HG03354 (cell line): ENCODE measurements around the gene PNPLA7.
"Not testable (repeated sequence)": the region's sequence is repeated elsewhere in the genome, so short reads cannot be mapped to it uniquely, and the experiment has no call there.

Source experiments
- ATAC-seq: cut with Tn5 transposase; IDR thresholded peaks from one replicate; pipeline ENCODE4 v1.9.1; 2021; ENCODE audit warnings: mild to moderate bottlenecking; ENCODE audit not compliant: unreplicated experiment, poor library complexity, severe bottlenecking

PNPLA7 gene

DNA sequence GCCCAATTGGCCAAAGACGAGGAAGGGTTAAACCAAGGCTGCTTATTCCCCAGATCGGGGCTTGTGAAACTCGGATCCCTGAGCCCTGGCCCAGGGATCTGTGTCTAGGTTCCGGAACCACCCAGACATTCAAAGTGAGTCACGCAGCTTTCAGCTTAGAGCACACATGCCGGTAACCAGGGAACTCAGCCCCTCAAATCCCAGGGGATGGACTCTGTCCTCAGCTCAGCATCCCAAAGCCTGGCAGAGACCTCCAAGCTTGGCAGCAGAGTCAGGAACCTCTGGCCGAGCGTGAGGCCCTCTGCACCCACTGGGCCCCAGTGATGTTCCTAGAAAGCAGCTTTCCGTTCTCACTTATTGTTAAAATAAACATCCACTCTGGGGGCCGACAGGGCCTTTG is 5.1 kb downstream of the PNPLA7 start:
- no peak for ATAC-seq

DNA sequence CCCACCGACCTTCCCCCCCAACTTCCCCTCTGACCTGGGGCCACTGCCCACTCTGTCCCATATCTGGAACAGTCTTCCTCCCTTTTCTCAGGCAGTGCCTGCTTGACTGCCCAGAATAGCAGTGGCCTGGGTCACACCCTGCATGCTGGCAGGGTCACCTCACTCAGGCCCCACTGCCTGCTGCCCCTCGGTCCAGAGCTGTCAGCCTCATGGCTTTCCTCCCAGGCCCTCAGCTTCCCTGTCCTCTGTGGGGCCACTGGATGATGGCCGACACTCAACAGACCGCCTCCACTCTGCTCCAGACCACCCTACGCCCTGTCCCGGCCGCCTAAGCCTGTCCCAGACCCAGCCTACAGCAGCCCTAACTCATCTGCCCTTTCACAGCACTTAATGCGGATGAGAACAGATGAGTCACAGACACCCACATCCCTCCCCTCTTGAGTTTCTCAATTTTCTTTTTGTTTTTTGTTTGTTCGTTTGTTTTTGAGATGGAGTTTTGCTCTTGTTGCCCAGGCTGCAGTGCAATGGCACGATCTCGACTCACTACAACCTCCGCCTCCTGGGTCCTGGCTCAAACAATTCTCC is 5.9 kb downstream of the PNPLA7 start:
- ATAC-seq, result no peak

DNA sequence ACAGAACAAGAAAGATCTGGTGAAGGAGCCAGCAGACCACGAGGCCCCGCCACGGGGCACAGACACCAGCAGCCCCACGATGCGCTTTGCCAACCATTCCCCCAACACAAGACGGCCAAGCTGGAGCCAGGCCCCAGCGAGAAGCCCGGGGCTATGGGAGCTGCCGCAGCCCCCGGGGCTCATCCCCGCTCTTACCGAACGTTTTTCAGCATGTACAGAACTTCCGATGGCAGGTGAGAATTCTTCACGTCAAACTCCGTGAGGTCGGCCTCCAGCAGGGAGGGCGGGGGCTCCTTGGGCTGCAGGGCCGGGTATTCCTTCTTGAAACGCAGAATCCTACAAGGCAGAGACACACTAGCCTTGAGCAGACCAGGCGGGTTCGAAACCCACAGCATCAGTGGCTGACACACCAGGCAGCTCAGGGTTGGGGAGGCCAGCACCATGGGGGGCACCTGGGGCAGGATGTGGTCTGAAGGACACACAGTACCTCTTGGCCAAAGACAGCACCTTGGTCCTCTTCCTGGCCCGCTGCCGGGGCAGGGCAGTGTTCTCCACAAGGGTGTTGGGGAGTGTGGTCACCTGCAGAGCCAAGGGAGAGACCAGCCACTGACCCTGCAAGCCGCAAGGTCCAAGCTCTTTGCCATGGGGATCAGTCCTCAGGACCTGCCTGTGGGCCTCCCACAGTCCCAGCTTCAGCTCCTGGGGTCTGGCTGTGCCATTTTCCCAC is 6.8 kb downstream of the PNPLA7 start:
- no peak for ATAC-seq

DNA sequence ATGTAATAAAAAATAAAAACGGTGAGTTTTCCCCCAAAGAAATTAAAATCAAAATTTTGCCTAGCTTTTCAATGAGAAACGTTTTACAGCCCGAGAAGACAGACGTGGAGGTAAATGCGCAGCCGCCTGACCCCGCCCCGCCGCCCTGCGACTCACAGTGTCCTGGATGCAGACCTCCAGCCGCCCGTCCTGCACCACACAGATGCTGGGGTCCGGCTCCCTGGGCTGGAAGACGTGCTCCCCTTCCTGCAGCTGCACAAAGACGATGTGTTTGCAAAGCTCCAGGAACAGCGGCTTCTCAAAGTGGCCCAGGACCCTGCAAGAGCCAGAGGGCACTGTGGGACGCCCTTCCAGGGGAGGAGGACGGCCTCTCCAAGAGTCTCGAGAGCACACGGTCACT is 7.7 kb downstream of the PNPLA7 start:
- ATAC-seq, result no peak

DNA sequence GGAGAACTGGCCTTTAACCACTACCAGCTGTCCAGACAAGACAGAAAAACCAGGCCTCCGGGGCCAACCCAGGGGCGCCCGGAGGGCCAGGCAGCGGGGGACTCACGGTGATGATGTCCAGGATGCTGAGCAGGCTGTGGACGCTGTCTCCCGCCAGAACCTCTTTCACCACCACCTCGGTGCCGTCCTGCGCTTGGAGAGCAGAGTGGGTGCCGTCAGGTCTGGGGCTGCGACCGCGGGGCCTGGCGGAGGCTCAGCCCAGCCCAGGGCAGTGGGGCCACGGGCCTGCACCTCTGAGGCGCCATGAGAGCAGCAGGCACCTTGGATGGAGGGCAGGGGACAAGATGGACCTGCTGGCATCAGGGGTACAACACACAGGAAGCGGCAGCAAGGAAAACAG is 9.7 kb downstream of the PNPLA7 start:
- ATAC-seq, result no peak

DNA sequence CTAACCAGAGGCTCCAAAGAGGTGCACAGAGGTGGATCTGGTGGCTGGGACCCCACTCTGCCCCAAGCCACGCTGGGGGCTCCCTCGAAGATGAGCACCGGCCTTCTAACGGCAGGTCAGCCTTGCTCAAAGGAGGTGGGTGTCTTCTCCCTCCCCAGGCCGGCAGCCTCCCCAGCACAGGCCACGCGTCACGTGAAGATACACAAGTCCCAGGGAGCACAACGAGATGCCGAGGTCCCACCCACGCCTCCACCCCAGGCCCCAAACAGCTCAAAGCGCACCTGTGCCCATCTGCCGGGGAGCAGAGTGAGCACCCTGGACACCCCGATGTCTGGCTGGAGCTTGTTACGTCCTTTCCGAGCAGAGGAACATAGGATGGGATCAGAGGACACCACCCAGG is 12.1 kb downstream of the PNPLA7 start:
- ATAC-seq, result no peak

DNA sequence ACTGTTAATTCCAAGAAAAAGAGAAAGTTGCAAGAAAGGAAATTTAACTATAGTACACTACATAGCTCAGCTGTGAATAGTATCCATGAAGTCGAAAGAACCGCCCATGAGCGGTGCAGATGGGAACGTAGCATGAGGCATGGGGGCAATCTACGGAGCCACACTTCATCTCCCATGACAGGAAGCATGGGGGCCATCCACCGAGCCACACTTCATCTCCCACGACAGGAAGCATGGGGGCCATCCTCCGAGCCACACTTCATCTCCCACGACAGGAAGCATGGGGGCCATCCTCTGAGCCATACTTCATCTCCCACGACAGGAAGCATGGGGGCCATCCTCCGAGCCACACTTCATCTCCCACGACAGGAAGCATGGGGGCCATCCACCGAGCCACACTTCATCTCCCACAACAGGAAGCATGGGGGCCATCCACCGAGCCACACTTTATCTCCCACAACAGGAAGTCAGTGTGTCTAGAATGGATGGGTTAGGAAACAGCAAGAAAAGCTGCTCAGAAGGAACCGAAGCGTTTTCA is 13.5 kb downstream of the PNPLA7 start:
- not testable (repeated sequence) for ATAC-seq

DNA sequence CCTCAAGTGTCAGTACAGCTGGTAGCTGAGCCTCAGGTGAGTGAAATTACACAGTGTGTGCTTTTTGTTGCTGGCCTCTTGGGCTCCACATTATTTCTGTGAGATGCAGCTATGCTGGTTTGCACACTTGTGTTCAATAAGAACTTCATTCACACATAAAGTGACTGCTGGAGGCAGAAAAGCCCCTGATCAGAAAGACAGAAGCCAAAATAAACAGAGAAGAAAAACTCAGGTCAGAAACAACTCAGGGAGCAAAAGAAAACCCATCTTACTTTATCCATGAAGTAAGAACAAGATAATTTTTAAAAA is 15.1 kb downstream of the PNPLA7 start:
- no peak for ATAC-seq

DNA sequence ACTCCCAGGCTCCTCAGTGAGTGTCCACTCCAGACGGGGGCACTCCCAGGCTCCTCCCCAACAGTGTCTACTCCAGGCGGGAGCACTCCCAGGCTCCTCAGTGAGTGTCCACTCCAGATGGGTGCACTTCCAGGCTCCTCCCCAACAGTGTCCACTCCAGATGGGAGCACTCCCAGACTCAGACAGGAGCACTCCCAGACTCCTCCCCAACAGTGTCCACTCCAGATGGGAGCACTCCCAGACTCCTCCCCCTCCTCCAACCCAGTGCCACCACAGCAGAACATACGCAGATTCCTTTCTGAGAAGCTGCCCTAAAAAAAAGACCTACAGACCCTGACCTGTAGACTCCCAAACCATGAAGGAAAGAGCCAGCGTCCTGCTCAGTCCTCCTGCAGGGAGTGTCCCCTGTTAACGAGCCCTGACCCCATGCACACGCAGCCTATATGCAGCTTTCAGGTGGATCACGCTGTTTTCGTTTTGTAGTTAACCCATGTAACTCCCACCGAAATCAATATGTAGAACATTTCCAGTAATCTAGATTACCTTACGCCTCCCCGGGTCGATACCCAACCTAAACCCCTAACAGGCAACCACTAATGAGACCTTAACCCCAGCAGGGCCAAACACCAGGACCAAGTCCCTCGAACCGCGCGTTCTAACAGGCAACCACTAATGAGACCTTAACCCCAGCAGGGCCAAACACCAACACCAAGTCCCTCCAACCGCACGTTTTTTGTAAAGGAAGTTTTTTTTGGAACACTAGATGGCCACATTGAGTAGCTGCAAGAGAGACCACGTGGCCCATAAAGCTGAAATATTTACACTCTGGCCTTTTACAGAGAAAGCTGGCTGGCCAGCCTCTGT is 15.7 kb downstream of the PNPLA7 start:
- ATAC-seq, result no peak

DNA sequence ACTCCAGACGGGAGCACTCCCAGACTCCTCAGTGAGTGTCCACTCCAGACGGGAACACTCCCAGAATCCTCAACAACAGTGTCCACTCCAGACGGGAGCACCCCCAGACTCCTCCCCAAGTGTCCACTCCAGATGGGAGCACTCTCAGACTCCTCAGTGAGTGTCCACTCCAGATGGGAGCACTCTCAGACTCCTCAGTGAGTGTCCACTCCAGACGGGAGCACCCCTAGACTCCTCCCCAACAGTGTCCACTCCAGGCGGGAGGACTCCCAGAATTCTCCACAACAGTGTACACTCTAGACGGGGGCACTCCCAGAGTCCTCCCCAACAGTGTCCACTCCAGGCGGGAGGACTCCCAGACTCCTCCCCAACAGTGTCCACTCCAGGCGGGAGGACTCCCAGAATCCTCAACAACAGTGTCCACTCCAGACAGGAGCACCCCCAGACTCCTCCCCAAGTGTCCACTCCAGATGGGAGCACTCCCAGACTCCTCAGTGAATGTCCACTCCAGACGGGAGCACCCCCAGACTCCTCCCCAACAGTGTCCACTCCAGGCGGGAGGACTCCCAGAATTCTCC is 17.2 kb downstream of the PNPLA7 start:
- ATAC-seq, result not testable (repeated sequence)

DNA sequence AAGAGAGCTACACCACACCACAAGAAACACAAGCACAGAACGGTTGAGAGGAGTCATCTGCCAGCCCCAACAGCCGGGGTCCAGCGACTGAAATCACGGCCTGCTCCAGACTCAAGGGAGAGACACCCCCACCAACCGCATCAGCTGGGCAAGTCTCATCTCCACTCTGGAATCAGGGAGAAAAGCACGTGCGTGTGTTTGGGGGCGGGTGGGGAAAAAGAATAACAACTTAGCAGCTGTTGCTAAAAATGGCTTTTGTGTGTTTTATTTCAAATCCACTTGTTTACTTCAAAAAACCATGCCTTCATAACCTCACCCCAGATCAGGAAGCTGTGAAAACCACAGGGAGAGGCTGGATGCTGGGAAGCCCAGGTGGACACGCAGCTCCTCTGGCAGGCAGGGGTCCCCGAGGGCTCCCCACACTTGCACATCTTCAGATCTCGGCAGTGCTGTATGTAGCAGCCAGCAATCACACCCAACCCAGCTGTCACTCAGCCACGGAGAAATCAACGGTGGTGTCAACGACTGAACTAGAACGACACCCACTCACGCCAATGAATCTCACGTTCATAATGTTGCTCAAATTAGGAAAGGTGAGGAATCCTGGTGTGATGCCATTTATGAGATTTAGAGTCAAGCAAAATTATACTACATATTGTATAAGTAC is 19.0 kb downstream of the PNPLA7 start:
- no peak for ATAC-seq

DNA sequence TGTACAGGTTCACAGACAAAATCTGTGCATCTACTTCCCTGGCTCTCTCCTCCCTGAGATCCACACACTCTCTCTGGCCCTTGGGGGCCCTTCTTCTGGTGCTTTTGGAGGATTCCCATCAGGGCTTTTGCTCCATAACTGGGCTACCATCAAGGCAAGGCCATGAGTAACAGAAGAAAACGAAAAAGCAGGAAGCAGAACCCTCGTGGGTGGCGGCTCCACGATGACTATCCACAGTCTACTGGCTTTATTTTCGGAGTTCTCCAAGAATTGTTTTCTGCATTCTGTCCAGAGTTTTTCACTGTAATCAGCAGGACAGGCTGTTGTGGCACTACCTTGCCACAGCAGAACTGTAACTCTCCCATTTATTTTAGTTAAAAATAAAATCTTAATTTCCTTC is 19.9 kb downstream of the PNPLA7 start:
- no peak for ATAC-seq

DNA sequence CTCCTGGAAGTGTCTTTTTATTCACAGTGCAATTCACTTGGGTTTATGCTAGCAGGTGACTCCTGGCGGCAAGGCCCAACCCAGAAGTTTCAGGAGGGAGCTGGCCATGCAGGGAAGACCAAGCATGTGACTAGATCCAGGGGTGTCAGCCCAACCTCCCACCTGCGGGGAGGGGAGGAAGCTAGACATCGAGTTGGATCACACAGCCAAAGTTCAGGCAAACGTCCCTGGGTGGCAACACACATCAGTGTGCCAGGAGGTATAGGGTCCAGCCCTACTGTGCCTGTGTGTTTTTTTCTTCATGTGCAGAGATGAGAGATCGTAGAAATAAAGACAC is 25.3 kb downstream of the PNPLA7 start:
- no peak for ATAC-seq

DNA sequence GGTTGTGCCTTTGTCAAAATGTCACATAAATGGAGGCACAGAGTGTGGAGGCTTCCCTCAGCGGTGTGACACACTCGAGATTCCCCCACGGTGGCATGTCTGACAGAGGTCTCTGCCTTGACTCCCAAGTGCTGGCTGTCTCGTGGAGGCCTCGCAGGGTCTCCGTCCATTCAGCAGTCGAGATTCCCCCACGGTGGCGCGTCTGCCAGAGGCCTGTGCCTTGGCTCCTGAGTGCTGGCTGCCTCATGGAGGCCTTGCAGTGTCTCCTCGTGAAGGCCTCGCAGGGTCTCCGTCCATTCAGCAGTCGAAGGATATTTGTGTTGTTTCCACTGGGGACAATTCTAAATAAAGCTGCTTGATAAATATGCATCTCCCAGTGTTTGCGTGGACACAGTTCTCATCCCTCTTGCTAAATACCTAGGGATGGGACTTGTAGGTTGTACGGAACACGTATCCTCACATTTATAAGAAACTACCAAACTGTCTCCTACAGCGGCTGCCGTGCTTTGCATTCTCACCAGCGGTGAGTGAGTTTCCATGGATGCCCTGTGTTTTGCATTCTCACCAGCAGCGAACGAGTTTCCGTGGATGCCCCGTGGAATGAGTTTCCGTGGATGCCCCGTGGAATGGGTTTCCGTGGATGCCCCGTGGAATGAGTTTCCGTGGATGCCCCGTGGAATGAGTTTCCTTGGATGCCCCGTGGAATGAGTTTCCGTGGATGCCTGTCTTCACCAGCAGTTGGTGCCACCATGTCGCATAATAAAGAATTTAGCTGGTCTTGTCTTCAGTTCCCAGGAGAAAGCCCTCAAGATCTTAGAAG is 25.8 kb downstream of the PNPLA7 start:
- ATAC-seq, result no peak

DNA sequence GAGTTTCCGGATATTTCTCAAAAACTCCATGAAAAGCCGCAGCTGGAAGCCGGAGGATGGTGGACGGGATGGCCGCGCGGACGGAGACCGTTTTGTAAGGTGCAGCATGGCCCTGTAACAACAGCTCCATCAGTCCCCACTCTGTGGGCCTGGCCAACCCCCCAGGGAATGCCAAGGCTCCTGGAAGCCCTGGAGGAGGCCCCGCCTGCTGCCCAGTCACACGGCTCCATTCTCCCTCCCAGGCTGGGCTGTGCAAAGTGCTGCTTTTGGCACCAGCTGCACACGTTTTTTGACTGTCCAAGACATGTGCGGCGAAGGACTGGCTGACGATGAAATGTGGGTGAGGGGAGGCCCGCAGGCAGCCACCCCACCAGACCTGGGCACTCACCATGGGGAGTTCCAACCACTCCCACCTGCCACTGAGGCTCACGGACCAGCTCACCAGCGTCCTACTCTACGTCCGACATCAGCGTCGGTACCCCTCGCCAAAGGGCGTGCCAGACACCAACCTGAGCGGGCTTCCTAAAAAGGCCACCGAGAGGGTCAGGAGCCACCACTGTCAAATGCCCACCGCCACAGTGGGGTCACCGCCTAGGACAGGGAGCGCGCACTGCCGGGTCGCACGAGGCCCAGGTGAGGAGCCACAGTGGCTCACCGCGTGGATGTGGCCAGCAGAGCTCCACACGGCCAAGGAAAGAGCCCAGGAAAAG is 27.3 kb downstream of the PNPLA7 start:
- no peak for ATAC-seq

DNA sequence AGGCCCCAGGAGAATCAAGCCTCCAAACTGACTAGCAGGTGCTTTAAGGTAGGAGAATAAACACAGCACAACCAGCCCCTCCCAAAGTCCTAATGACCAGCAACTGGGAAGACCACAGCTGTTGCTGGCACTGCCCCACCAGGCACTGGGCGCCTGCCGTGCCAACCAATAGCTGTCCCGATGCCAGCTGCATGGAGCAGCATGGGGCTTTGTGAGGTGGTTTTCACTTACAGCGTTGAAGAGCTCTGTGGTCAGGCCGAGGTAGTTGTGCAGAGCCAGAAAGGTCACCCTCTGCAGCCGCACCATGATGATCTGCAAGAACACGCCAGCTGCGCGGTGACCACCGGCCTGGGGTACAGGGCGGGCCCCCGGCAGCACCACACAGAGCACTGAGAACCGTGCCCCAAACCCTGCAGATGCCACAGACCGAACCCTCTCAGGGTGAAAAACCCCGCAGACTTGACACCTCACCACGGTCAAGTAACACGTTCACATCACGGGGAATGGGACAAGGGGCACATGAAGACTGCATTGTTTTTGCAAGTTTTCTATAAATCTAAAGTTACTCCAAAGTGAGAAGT is 28.7 kb downstream of the PNPLA7 start:
- no peak for ATAC-seq

DNA sequence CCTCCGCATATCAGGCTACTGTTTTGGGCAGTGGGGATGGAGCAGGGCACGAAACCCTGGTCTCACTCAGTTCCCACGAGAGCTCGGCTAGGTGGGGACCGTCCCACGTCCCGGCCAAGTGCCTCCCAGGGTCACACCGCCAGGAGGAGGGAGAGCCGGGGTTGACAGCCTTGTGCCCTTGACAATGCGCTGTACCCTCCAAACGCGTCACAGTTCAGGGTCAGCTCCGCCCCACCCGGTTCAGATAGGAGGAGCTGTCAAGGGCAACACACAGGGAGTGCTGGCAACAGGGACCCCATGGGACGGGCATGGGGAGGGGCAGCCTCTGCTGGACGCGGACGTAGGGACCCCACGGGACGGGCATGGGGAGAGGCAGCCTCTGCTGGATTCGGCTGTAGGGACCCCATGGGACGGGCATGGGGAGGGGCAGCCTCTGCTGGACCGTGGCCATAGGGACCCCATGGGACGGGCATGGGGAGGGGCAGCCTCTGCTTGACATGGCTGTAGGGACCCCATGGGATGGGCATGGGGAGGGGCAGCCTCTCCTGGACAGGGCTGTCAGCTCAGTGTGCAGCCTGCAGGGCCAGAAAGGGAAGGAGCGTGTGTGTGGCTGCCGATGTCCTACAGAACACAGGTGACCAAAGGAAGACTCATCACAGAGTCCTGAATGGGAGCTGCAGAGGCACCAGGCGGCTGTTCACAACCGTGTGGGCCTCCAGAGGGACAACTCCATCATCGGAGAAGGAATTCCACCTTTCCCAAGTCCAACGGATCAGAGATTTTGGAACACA is 29.4 kb downstream of the PNPLA7 start:
- no peak for ATAC-seq

DNA sequence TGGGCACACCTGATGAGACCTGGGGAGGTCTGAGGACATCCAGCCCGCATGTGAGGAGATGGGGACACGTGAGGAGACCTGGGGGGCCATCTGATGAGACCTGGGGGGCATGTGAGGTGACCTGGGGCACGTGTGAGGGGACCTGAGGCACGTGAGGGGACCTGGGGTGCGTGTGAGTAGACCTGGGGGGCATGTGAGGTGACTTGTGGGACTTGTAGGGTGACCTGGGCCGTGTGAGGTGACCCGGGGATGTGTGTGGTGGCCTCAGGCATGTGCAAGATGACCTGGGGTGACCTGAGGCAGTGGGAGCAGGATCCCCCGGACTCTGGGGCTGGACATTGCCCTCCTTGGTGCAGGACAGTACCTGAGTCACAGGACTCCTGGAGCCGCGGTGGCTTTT is 30.6 kb downstream of the PNPLA7 start:
- ATAC-seq, result no peak
